Nephron progenitor cell (in vitro differentiated cells): Measurements from ENCODE around the gene TRMT61A.

Experiments
- DNase-seq: peaks from one replicate; pipeline ENCODE4 v3.0.0; 2021
- H3K27ac Mint-ChIP-seq: 2 replicates; pipeline ENCODE4 v1.8.0; 2021; ENCODE audit warnings: mild to moderate bottlenecking, moderate library complexity, mixed read lengths
- H3K27me3 Mint-ChIP-seq: 2 replicates; pipeline ENCODE4 v1.8.0; 2021; ENCODE audit warnings: mild to moderate bottlenecking, low read depth, mixed read lengths; ENCODE audit not compliant: poor library complexity
- H3K36me3 Mint-ChIP-seq: 2 replicates; pipeline ENCODE4 v1.8.0; 2021; ENCODE audit warnings: low read depth, mixed read lengths
- H3K4me1 Mint-ChIP-seq: 2 replicates; pipeline ENCODE4 v1.8.0; 2021; ENCODE audit warnings: mixed read lengths
- H3K4me3 Mint-ChIP-seq: 2 replicates; pipeline ENCODE4 v1.8.0; 2021; ENCODE audit warnings: mild to moderate bottlenecking, moderate library complexity, mixed read lengths
- H3K9me3 Mint-ChIP-seq: 2 replicates; pipeline ENCODE4 v1.8.0; 2021; ENCODE audit warnings: mild to moderate bottlenecking, moderate library complexity, mixed read lengths
- CTCF ChIP-seq: fragments of 200-600 bp; sonication (generic); IDR thresholded peaks from 2 replicates; pipeline ENCODE4 v1.5.0; 2021; ENCODE audit warnings: antibody characterized with exemption

TRMT61A gene

GRCh38 chr14:103533999-103534575 lies 5.1 kb downstream of the TRMT61A start:
- H3K9me3 Mint-ChIP-seq = no peaks in the 10 kb centered on the region
- no peak overlapping the region for H3K27ac Mint-ChIP-seq
- no peak for TF ChIP-seq CTCF
- no peak overlapping the region for H3K4me3 Mint-ChIP-seq
- no peaks in the 10 kb centered on the region for H3K36me3 Mint-ChIP-seq
- DNase-seq = no peak
- no peaks in the 10 kb centered on the region for H3K27me3 Mint-ChIP-seq
- peaks cover 13% of the 10 kb centered on the region for H3K4me1 Mint-ChIP-seq

GRCh38 chr14:103534576-103535061 lies 5.6 kb downstream of the TRMT61A start:
- no peaks in the 10 kb centered on the region for H3K27me3 Mint-ChIP-seq
- peaks cover 10% of the 10 kb centered on the region for H3K4me1 Mint-ChIP-seq
- no peaks in the 10 kb centered on the region for H3K9me3 Mint-ChIP-seq
- H3K36me3 Mint-ChIP-seq = no peaks in the 10 kb centered on the region
- DNase-seq = no peak
- no peak overlapping the region for H3K27ac Mint-ChIP-seq
- no peak for TF ChIP-seq CTCF
- no peak overlapping the region for H3K4me3 Mint-ChIP-seq

GRCh38 chr14:103535081-103535890 lies 6.3 kb downstream of the TRMT61A start:
- Mint-ChIP-seq H3K9me3 (no peaks in the 10 kb centered on the region), H3K27me3 (no peaks in the 10 kb centered on the region), H3K4me3 (no peak overlapping the region), H3K27ac (no peak overlapping the region), H3K36me3 (no peaks in the 10 kb centered on the region), H3K4me1 (peaks cover 4% of the 10 kb centered on the region)
- TF ChIP-seq CTCF = no peak
- no peak for DNase-seq

- Mint-ChIP-seq H3K36me3 (no peaks in the 10 kb centered on the region), H3K9me3 (no peaks in the 10 kb centered on the region), H3K4me1 (peaks cover 6% of the 10 kb centered on the region), H3K27me3 (no peaks in the 10 kb centered on the region), H3K27ac (no peak overlapping the region), H3K4me3 (no peak overlapping the region)
- TF ChIP-seq CTCF = no peak
- no peak for DNase-seq
Measured at GRCh38 chr14:103535891-103536565, 7.0 kb downstream of the TRMT61A start.

GRCh38 chr14:103536693-103537092 lies 7.7 kb downstream of the TRMT61A start:
- peak overlapping the region; percentile 84 for H3K27ac Mint-ChIP-seq
- H3K4me1 Mint-ChIP-seq = peaks cover 6% of the 10 kb centered on the region
- no peak for DNase-seq
- no peak overlapping the region for H3K4me3 Mint-ChIP-seq
- no peaks in the 10 kb centered on the region for H3K36me3 Mint-ChIP-seq
- no peak for TF ChIP-seq CTCF
- no peaks in the 10 kb centered on the region for H3K27me3 Mint-ChIP-seq
- H3K9me3 Mint-ChIP-seq = no peaks in the 10 kb centered on the region
